ENCODE results near the gene THADA.

- TF ChIP-seq, protein P1, sequence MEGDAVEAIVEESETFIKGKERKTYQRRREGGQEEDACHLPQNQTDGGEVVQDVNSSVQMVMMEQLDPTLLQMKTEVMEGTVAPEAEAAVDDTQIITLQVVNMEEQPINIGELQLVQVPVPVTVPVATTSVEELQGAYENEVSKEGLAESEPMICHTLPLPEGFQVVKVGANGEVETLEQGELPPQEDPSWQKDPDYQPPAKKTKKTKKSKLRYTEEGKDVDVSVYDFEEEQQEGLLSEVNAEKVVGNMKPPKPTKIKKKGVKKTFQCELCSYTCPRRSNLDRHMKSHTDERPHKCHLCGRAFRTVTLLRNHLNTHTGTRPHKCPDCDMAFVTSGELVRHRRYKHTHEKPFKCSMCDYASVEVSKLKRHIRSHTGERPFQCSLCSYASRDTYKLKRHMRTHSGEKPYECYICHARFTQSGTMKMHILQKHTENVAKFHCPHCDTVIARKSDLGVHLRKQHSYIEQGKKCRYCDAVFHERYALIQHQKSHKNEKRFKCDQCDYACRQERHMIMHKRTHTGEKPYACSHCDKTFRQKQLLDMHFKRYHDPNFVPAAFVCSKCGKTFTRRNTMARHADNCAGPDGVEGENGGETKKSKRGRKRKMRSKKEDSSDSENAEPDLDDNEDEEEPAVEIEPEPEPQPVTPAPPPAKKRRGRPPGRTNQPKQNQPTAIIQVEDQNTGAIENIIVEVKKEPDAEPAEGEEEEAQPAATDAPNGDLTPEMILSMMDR (IDR thresholded peaks at IDR 0.05; ENCODE audit: low read depth, low read length, poor library complexity, severe bottlenecking), result no peak
- no peak for TF ChIP-seq EZH2phosphoT487 (IDR thresholded peaks at IDR 0.05; ENCODE audit: borderline replicate concordance, low read length)
These were observed 218.5 kb downstream of the THADA start for GRCh38 chr2:43377327-43377726.

Data from DOHH2 (cell line).